WI38 (cell line): ENCODE measurements around the gene CABP1.
A peak's percentile ranks its signal among the peaks of the same experiment; 100 is the strongest.

Experiments used
- H3K4me3 ChIP-seq: 2 replicates; pipeline ENCODE4 v1.5.1; 2011; ENCODE audit warnings: low read depth, mild to moderate bottlenecking, control low read depth, low read length
- CTCF ChIP-seq: IDR thresholded peaks from 2 replicates; pipeline ENCODE4 v1.5.1; 2012; ENCODE audit warnings: low read depth, mild to moderate bottlenecking, control low read depth, low read length

The CABP1 gene

GRCh38 chr12:120686690-120687577, 46.5 kb downstream of the CABP1 start, which contains the start of gene MLEC:
TSS of gene MLEC (plus strand) at chr12:120687149. CDS start at chr12:120687297, 148 bp downstream.
- no peak for TF ChIP-seq CTCF
- peak within 1 kb of the TSS; percentile 88 for H3K4me3 ChIP-seq

GRCh38 chr12:120687578-120688289, 47.3 kb downstream of the CABP1 start:
- no peak for TF ChIP-seq CTCF

GRCh38 chr12:120688527-120689071, 48.2 kb downstream of the CABP1 start:
- H3K4me3 ChIP-seq, result peak overlapping the region; percentile 88
- no peak for TF ChIP-seq CTCF

More at GRCh38 chr12:120687578-120688289, 47.3 kb downstream of the CABP1 start:
- peak overlapping the region; percentile 88 for H3K4me3 ChIP-seq

GRCh38 chr12:120689397-120690082, 49.1 kb downstream of the CABP1 start:
- no peak for TF ChIP-seq CTCF
- H3K4me3 ChIP-seq, result peak overlapping the region; percentile 88

GRCh38 chr12:120690083-120690450, 49.6 kb downstream of the CABP1 start:
- H3K4me3 ChIP-seq, result no peak overlapping the region
- TF ChIP-seq CTCF, result no peak

- no peak overlapping the region for H3K4me3 ChIP-seq
- TF ChIP-seq CTCF, result no peak
These were observed 50.6 kb downstream of the CABP1 start for GRCh38 chr12:120690978-120691377.
